ENCODE results near the gene CYP46A1.

The CYP46A1 gene

DNA sequence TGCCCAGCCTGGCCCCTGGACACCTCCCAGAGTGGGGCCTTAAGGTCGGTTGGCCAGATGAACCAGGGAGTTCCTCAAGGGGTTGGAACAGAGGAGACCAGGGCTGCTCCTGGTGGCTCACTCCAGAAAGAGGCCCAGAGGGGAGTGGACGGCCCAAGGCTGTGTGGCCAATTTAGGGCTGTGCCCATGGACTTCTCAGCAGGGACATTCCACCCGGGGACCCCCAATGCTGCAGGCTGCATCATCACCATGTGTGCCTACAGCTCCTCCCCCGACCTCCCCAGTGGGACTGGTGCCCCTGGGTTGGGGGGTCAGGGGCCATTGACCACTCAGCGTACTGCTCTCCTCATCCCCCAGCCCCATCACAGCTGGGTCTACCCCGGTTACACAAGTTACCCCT, 17.6 kb upstream of the CYP46A1 start:
- H3K4me1 ChIP-seq (ENCODE audit: control insufficient read depth, insufficient read depth, low read length, poor library complexity, severe bottlenecking): peaks cover 21% of the 10 kb centered on the region
- no peak overlapping the region for H3K4me3 ChIP-seq (ENCODE audit: extremely low read depth, insufficient read depth, low read length, poor library complexity, severe bottlenecking)
- no peaks in the 10 kb centered on the region for H3K36me3 ChIP-seq (ENCODE audit: control insufficient read depth, insufficient read depth, low read length)
- no peak overlapping the region for H3K27ac ChIP-seq (ENCODE audit: low read depth, low read length, severe bottlenecking)
- H3K9me3 ChIP-seq (ENCODE audit: control insufficient read depth, low read length): no peaks in the 10 kb centered on the region
- 72 to 75% methylated on average over 6 of the region's 6 CpGs for WGBS, 2 experiments (ENCODE audit: insufficient coverage in 2 of 2)

GRCh38 chr14:99667045-99667444, 17.1 kb upstream of the CYP46A1 start:
- Histone ChIP-seq H3K27ac (ENCODE audit: low read depth, low read length, severe bottlenecking) (no peak overlapping the region), H3K4me1 (ENCODE audit: control insufficient read depth, insufficient read depth, low read length, poor library complexity, severe bottlenecking) (peaks cover 26% of the 10 kb centered on the region)
- 60 to 90% methylated on average over 1 to 2 of the region's 2 CpGs for WGBS, 2 experiments (ENCODE audit: insufficient coverage in 2 of 2)

GRCh38 chr14:99667821-99668220, 16.3 kb upstream of the CYP46A1 start:
- no peak overlapping the region for H3K27ac ChIP-seq (ENCODE audit: low read depth, low read length, severe bottlenecking)
- 94 to 96% methylated on average over 5 to 8 of the region's 9 CpGs for WGBS, 2 experiments (ENCODE audit: insufficient coverage in 2 of 2)
- H3K9me3 ChIP-seq (ENCODE audit: control insufficient read depth, low read length): no peaks in the 10 kb centered on the region
- no peaks in the 10 kb centered on the region for H3K36me3 ChIP-seq (ENCODE audit: control insufficient read depth, insufficient read depth, low read length)
- no peak overlapping the region for H3K4me3 ChIP-seq (ENCODE audit: extremely low read depth, insufficient read depth, low read length, poor library complexity, severe bottlenecking)
- peaks cover 26% of the 10 kb centered on the region for H3K4me1 ChIP-seq (ENCODE audit: control insufficient read depth, insufficient read depth, low read length, poor library complexity, severe bottlenecking)

More at GRCh38 chr14:99667045-99667444, 17.1 kb upstream of the CYP46A1 start:
- Histone ChIP-seq H3K9me3 (ENCODE audit: control insufficient read depth, low read length) (no peaks in the 10 kb centered on the region), H3K36me3 (ENCODE audit: control insufficient read depth, insufficient read depth, low read length) (no peaks in the 10 kb centered on the region), H3K4me3 (ENCODE audit: extremely low read depth, insufficient read depth, low read length, poor library complexity, severe bottlenecking) (no peak overlapping the region)

- no peaks in the 10 kb centered on the region for H3K9me3 ChIP-seq (ENCODE audit: control insufficient read depth, low read length)
- no peak overlapping the region for H3K27ac ChIP-seq (ENCODE audit: low read depth, low read length, severe bottlenecking)
- no peaks in the 10 kb centered on the region for H3K36me3 ChIP-seq (ENCODE audit: control insufficient read depth, insufficient read depth, low read length)
- 89 to 93% methylated on average over 20 to 22 of the region's 27 CpGs for WGBS, 2 experiments (ENCODE audit: insufficient coverage in 2 of 2)
- no peak overlapping the region for H3K4me3 ChIP-seq (ENCODE audit: extremely low read depth, insufficient read depth, low read length, poor library complexity, severe bottlenecking)
- H3K4me1 ChIP-seq (ENCODE audit: control insufficient read depth, insufficient read depth, low read length, poor library complexity, severe bottlenecking): peaks cover 25% of the 10 kb centered on the region
Observed at GRCh38 chr14:99668307-99669295, 15.5 kb upstream of the CYP46A1 start.

GRCh38 chr14:99670361-99671234, 13.5 kb upstream of the CYP46A1 start:
- no peaks in the 10 kb centered on the region for H3K36me3 ChIP-seq (ENCODE audit: control insufficient read depth, insufficient read depth, low read length)
- H3K4me3 ChIP-seq (ENCODE audit: extremely low read depth, insufficient read depth, low read length, poor library complexity, severe bottlenecking): no peak overlapping the region
- peaks cover 11% of the 10 kb centered on the region for H3K4me1 ChIP-seq (ENCODE audit: control insufficient read depth, insufficient read depth, low read length, poor library complexity, severe bottlenecking)
- WGBS, 2 experiments (ENCODE audit: insufficient coverage in 2 of 2): 84 to 85% methylated on average over 8 to 12 of the region's 14 CpGs
- H3K9me3 ChIP-seq (ENCODE audit: control insufficient read depth, low read length): no peaks in the 10 kb centered on the region
- H3K27ac ChIP-seq (ENCODE audit: low read depth, low read length, severe bottlenecking): peak overlapping the region; percentile 73

GRCh38 chr14:99671235-99672224, 12.6 kb upstream of the CYP46A1 start:
- Histone ChIP-seq H3K36me3 (ENCODE audit: control insufficient read depth, insufficient read depth, low read length) (no peaks in the 10 kb centered on the region), H3K9me3 (ENCODE audit: control insufficient read depth, low read length) (no peaks in the 10 kb centered on the region), H3K4me3 (ENCODE audit: extremely low read depth, insufficient read depth, low read length, poor library complexity, severe bottlenecking) (no peak overlapping the region), H3K4me1 (ENCODE audit: control insufficient read depth, insufficient read depth, low read length, poor library complexity, severe bottlenecking) (peaks cover 11% of the 10 kb centered on the region), H3K27ac (ENCODE audit: low read depth, low read length, severe bottlenecking) (peak overlapping the region; percentile 73)
- 48 to 51% methylated on average over 14 to 16 of the region's 20 CpGs for WGBS, 2 experiments (ENCODE audit: insufficient coverage in 2 of 2)

DNA sequence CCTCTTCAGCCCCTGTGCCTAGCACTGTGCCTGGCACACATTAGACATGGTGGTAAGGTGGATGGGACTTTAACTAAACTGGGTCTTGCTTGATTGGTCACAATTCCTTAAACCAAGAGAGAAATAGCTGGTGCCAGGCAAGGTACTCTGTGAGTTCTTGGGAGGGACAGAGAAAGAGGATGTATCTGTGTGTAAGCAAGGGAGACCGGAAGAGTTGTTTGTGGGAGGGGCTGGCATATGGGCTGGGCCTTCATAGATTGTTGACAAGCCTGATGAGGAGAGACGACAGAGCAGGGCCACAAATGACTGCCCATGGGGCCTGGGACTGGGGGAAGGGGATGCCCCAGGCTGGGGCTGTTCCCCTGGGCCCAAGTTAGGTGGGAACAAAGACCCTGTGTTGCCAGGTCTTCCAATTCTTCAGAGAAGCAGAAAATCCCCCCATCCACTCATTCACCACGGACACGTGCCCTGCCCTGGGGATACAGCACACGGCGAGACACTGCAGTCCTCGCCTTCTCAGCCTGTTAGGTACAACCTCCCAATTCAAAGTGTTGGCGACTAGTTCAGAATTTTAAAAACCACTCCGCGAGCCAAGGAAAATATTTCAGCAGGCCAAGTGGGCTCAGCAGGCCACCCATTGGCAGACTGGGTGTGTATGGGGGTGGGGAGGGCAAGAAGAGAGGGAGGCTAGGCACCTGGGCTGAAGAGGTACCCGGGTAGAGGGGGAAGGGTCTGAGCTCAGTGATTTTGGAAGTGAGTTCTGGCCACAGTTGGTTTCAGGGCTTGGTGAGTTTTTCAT, 11.4 kb upstream of the CYP46A1 start:
- Histone ChIP-seq H3K4me1 (ENCODE audit: control insufficient read depth, insufficient read depth, low read length, poor library complexity, severe bottlenecking) (peaks cover 16% of the 10 kb centered on the region), H3K4me3 (ENCODE audit: extremely low read depth, insufficient read depth, low read length, poor library complexity, severe bottlenecking) (no peak overlapping the region), H3K27ac (ENCODE audit: low read depth, low read length, severe bottlenecking) (no peak overlapping the region), H3K36me3 (ENCODE audit: control insufficient read depth, insufficient read depth, low read length) (no peaks in the 10 kb centered on the region), H3K9me3 (ENCODE audit: control insufficient read depth, low read length) (peaks cover 9% of the 10 kb centered on the region)
- WGBS, 2 experiments (ENCODE audit: insufficient coverage in 2 of 2): 80 to 85% methylated on average over 7 of the region's 11 CpGs

DNA sequence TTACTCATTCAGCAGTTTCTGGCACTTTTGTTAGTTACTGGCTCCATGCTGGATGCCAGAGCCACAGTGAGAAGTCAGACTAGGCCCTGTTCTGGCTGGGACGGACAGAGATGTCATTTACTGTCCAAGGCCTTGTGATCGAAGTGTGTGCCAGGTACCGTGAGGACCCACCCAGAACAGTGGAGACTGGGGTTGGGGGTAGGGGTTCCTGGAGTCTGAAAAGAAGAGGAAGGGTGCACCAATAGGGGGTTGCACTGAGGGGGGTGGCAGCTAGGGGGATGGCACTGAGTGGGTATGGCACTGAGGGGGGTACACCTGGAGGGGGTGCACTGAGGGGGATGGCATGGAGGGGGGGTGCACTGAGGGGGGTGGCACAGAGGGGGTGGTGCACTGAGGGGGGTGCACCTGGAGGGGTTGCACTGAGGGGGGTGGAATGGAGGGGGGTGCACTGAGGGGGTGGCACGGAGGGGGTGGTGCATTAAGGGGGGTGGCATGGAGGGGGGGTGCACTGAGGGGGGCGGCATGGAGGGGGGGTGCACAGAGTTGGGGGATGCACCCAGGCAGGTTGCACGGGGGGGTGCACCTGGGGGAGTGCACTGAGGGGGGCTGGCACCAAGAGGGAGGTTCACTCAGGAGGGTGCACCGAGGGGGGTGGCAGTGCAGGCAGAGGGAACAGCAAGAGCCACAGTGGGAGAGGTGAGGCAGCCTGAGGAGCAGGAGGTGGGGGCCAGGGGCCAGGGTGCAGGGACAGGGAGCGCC, 10.6 kb upstream of the CYP46A1 start:
- peaks cover 16% of the 10 kb centered on the region for H3K4me1 ChIP-seq (ENCODE audit: control insufficient read depth, insufficient read depth, low read length, poor library complexity, severe bottlenecking)
- peaks cover 17% of the 10 kb centered on the region for H3K9me3 ChIP-seq (ENCODE audit: control insufficient read depth, low read length)
- WGBS, 2 experiments (ENCODE audit: insufficient coverage in 2 of 2): 85 to 94% methylated on average over 2 to 4 of the region's 8 CpGs
- H3K27ac ChIP-seq (ENCODE audit: low read depth, low read length, severe bottlenecking): no peak overlapping the region
- H3K36me3 ChIP-seq (ENCODE audit: control insufficient read depth, insufficient read depth, low read length): no peaks in the 10 kb centered on the region
- H3K4me3 ChIP-seq (ENCODE audit: extremely low read depth, insufficient read depth, low read length, poor library complexity, severe bottlenecking): no peak overlapping the region

- Histone ChIP-seq H3K36me3 (ENCODE audit: control insufficient read depth, insufficient read depth, low read length) (no peaks in the 10 kb centered on the region), H3K9me3 (ENCODE audit: control insufficient read depth, low read length) (peaks cover 20% of the 10 kb centered on the region), H3K4me1 (ENCODE audit: control insufficient read depth, insufficient read depth, low read length, poor library complexity, severe bottlenecking) (peaks cover 16% of the 10 kb centered on the region), H3K27ac (ENCODE audit: low read depth, low read length, severe bottlenecking) (no peak overlapping the region), H3K4me3 (ENCODE audit: extremely low read depth, insufficient read depth, low read length, poor library complexity, severe bottlenecking) (no peak overlapping the region)
- WGBS, 2 experiments (ENCODE audit: insufficient coverage in 2 of 2): 91 to 98% methylated on average over 5 of the region's 9 CpGs
Observed at GRCh38 chr14:99674064-99674650, 9.9 kb upstream of the CYP46A1 start.

Measured in mesodermal cell (in vitro differentiated cells).